UCSD-AML1 (cell line): ENCODE measurements around the gene ZBTB7A.
"Not testable (repeated sequence)": the region's sequence is repeated elsewhere in the genome, so short reads cannot be mapped to it uniquely, and the experiment has no call there.

Experiments
- DNase-seq: peaks from one replicate; lab custom pipeline; 2025; ENCODE audit not compliant: unreplicated experiment; lab: John Stamatoyannopoulos, UW

The ZBTB7A gene

DNA sequence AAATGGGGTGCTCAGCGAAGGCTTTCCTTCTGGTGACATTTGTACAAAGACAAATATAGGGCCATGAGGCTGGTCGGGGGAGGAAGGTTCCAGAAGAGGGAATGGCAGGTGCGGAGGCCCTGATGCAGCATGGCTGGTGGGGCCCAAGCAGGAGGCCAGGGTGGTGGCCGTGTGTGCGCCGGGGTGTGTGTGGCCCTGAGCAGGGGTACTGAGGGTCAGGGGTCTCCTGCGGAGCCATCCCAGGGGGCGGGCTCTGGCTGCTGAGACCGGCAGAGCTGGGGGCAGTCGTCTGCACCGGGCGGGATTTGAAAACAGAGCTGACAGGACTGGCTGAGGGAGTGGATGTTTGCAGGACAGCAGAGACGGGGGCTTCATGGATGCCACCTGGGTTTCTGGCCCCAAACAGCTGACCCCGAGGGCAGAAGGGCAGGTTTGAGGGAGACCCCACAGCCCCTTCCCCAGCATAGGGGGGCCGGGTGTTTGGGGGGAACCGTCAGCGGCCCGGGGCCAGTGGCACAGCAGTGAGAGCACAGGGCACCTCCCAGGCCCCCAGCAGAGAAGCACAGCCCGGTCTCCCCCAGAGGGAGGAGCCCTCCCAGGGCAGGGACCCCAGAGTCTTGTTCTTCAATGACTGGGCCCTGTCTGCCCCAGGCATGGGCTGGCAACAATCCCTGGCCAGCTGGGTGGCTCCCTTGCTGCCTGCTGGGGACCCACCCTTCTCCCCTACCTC, 47.8 kb downstream of the ZBTB7A start:
- DNase-seq = no peak

- no peak for DNase-seq
Observed at GRCh38 chr19:4018140-4018613, 48.5 kb downstream of the ZBTB7A start.

DNA sequence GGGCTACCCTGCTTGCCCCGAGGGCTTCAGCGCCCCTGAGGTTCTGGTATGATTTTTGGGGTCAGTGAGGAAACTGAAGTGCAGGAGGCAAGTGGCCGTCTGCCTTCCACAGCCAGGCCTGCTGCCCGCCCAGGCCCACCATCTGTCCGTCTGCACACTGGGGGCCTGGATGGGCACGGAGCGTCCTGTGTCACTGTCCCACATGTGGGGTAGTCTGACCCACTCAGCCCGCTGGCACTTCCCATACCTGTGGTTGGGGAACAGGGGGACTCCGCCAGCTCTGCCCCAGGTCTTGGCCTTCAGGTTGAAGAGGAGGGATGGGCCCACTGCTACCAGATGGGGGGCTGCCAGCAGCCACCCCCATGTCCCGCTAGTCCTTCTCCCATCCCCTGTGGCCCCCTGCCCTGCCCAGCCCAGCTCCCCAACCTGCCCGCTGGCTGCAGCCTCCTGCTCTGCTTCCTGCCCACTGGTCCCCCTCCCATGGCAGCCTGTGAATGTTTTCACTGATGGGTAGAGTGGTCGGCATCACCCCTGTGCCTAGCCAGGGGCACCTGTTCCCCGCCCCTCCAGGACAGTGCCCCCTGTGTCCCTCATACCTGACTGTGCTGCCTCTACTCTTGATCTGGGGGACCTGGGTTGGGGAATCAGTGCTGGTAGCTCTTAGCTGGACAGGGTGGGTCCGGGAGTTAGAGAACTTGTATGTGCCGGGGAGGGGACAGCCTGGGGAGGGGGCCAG, 49.6 kb downstream of the ZBTB7A start:
- DNase-seq = no peak

- no peak for DNase-seq
Observed at GRCh38 chr19:4016486-4016885, 50.2 kb downstream of the ZBTB7A start.

DNA sequence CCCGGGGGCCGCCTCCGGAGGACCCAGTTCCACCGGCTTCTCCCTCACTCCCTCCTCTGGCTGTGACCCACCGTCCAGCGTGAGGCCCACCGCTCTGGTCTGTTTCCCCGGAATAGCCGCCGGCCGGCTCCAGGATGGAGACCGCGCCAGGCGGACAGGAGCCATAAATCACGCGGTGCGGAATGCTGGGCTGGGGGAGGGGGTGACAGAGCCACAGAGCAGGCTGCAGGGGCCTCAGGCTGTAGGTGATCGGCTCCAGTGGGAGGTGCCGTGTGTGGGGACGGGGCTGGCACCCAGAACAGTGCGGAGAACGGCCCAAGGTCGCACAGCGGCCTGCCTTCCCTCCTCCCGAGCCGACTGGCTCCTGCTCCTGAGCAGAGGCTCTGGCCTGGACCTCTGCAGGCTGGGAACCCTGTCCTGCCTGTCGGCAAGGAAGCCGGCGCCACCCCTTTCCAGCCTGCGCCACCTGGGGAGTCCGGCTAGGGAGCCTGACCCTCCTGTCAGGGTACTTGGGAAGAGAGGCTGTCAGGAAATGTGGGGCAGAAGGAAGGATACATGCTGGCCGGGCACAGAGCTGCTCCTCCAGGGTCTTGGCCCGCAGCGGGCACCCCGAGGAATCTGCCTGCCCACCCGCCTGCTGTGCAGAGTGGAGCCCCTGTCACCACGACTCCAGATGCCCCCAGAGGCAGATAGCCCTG, 50.8 kb downstream of the ZBTB7A start:
- DNase-seq = no peak

- DNase-seq = no peak
Observed at GRCh38 chr19:4014541-4015491, 51.9 kb downstream of the ZBTB7A start.

- no peak for DNase-seq
Observed at GRCh38 chr19:4013886-4014540, 52.7 kb downstream of the ZBTB7A start.

- DNase-seq = no peak
Observed at GRCh38 chr19:4012975-4013634, 53.6 kb downstream of the ZBTB7A start.

DNA sequence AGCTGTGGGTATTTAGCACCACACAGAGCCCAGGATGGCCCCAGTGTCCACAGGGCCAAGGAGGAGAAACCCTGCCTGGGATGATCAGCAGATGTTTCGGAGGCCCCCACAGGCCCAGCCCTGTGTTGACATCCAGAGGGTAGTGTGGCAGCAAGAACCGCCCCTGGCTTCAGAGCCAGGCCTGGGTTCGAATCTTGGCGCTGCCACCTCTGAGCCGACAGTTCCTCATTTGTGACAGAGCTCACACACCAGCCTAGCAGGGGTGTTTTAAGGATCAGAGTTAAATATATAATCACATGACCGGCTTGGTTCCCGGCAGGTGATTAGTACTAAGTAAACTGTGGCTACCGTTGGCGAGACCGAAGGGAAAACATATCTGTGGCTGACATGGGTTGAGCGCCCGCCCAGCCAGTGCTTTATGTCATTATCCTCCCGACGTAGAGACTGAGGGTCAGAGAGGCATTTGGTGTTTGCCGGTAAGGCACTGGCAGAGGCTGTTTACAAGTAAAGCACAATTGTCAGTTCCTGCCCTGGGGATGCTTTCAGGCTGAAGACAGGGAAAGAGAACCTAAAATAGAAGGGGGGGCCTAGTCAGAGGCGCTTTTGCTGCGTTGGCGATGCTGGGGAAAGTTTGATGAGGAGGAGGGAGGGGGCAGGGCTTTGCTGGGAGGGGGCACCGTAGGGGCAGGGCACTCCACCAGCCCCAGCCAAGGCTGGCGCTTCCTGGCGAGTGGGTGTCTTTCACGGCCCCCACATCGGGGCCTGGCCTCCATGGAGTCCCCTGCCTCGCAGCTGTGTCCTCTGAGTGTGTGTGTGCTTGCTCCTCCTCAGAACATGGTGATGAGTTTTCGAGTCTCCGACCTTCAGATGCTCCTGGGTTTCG, 54.4 kb downstream of the ZBTB7A start:
- DNase-seq = no peak

- not testable (repeated sequence) for DNase-seq
Observed at GRCh38 chr19:4011430-4011829, 55.3 kb downstream of the ZBTB7A start.

- DNase-seq = no peak
Observed at GRCh38 chr19:4010808-4011110, 55.9 kb downstream of the ZBTB7A start.

- DNase-seq = no peak
Observed at GRCh38 chr19:4009990-4010807, 56.5 kb downstream of the ZBTB7A start.

- peak; percentile 25 for DNase-seq
Observed at GRCh38 chr19:4007836-4008539, 58.7 kb downstream of the ZBTB7A start.

DNA sequence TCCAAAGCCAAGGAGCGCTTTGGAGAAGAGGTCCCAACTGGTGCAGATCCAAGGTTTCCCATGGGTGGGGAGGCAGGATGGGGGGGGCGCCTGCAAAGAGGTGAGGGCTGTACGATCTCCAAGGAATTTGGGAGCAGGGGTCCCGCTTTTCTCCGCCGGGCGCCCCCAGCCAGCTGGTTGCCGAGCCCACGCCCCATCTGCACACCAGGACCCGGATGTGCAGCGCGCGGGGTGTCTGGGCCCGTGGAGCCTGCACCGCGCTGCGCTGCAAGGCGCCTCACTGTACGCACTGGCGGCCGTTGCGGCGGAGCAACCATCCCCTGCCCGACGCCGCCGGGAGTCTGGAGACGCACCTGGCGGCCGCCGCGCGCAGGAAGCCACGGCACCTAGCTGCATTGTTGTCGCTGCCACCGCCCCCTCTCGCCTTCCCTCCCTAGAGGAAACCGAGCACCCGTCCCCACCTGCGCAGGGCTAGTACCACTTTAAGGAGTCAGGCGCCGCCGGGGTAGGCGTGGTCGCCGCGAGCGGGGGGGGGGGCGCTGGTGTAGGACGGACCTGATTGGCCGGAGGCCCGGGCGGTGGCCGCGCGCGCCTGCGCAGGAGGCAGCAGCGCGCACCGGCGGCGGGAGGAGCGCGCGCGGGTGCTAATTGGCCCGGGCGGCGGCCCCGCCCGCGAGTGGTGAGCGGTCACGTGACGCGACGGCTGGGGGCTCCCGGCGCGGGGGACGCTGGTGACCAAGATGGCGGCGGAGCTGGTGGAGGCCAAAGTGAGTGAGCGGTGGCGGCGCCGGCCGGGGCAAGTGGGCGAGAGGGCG, 59.5 kb downstream of the ZBTB7A start, which contains the start of gene PIAS4:
TSS of gene PIAS4 (plus strand) at position 716 of the 815 bp plus-strand sequence. CDS start at position 741, 25 bp downstream.
- peak; percentile 98 for DNase-seq

DNA sequence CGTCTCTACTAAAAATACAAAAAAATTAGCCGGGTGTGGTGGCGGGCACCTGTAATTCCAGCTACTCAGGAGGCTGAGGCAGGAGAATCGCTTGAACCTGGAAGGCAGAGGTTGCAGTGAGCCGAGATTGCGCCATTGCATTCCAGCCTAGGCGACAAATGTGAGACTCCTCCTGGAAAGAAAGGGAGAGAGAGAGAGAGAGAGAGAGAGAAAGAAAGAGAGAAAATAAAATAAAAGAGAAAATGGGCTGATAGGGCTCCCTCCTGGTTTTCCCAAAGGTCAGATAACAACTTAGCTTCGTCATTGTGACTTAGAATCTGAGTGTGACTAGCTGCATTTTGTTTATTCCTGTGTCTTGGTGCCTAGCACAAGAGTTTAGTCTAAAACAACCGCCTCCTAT, 61.3 kb downstream of the ZBTB7A start:
- DNase-seq = not testable (repeated sequence)

DNA sequence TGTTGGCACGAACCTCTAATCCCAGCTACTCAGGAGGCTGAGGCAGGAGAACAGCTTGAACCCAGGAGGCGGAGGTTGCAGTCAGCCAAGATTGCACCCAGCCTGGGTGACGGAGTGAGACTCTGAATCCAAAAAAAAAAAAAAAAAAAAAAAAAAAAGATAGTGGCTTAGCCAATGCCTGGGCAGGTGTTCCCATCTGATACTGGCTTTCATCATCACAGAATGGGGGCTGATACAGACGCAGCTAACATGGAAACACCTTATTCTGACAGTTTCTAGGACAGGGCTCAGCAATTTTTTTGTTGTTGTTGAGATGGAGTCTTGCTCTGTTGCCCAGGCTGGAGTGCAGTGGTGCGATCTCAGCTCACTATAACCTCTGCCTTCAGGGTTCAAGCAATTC, 65.9 kb downstream of the ZBTB7A start:
- not testable (repeated sequence) for DNase-seq
